ENCODE results near the gene UCK1.

UCK1 gene

GRCh38 chr9:131484560-131485185 lies 46.4 kb downstream of the UCK1 start:
- H3K9me2 ChIP-seq (replicated peaks; ENCODE audit: insufficient read depth, low read length), result no peaks in the 10 kb centered on the region
- no peak overlapping the region for H2AFZ ChIP-seq (ENCODE audit: low read depth, low read length, severe bottlenecking)
- no peaks in the 10 kb centered on the region for H4K20me1 ChIP-seq (ENCODE audit: low read depth, low read length)
- no peak overlapping the region for H3K4me2 ChIP-seq (ENCODE audit: low read depth, low read length, poor library complexity, severe bottlenecking)
- no peaks in the 10 kb centered on the region for H3K9me3 ChIP-seq (ENCODE audit: insufficient read depth, low read length)
- H3F3A ChIP-seq (ENCODE audit: insufficient read depth), result no peaks in the 10 kb centered on the region
- peaks cover 9% of the 10 kb centered on the region; the same call in 1 of the 2 replicates for H3K36me3 ChIP-seq (ENCODE audit: low read length)
- no peak for TF ChIP-seq CTCF (IDR thresholded peaks at IDR 0.05; ENCODE audit: insufficient read depth, low read length, poor library complexity, severe bottlenecking)
- TF ChIP-seq EZH2phosphoT487 (conservative IDR thresholded peaks at IDR 0.05; ENCODE audit: low read length), result no peak
- H3K27ac ChIP-seq (ENCODE audit: low read depth, low read length), result no peak overlapping the region
- H3K79me2 ChIP-seq (ENCODE audit: insufficient read depth, low read length), result no peaks in the 10 kb centered on the region; the same call in 1 of the 2 replicates
- H3K27me3 ChIP-seq (ENCODE audit: low read length), result no peaks in the 10 kb centered on the region
- H3K4me3 ChIP-seq (ENCODE audit: insufficient read depth, low read length, poor library complexity, severe bottlenecking), result no peak overlapping the region
- no peak overlapping the region for H3K9ac ChIP-seq (ENCODE audit: low read length)

- no peak overlapping the region for H3K4me3 ChIP-seq (ENCODE audit: insufficient read depth, low read length, poor library complexity, severe bottlenecking)
- H3K36me3 ChIP-seq (ENCODE audit: low read length), result peaks cover 9% of the 10 kb centered on the region; the same call in 1 of the 2 replicates
- H3K79me2 ChIP-seq (ENCODE audit: insufficient read depth, low read length), result no peaks in the 10 kb centered on the region; the same call in 1 of the 2 replicates
- H3K27ac ChIP-seq (ENCODE audit: low read depth, low read length), result no peak overlapping the region
- H3K9me3 ChIP-seq (ENCODE audit: insufficient read depth, low read length), result no peaks in the 10 kb centered on the region
- no peak for TF ChIP-seq CTCF (IDR thresholded peaks at IDR 0.05; ENCODE audit: insufficient read depth, low read length, poor library complexity, severe bottlenecking)
- H3F3A ChIP-seq (ENCODE audit: insufficient read depth), result no peaks in the 10 kb centered on the region
- H4K20me1 ChIP-seq (ENCODE audit: low read depth, low read length), result no peaks in the 10 kb centered on the region
- H3K9me2 ChIP-seq (replicated peaks; ENCODE audit: insufficient read depth, low read length), result no peaks in the 10 kb centered on the region
- no peaks in the 10 kb centered on the region for H3K27me3 ChIP-seq (ENCODE audit: low read length)
- H2AFZ ChIP-seq (ENCODE audit: low read depth, low read length, severe bottlenecking), result no peak overlapping the region
- H3K9ac ChIP-seq (ENCODE audit: low read length), result no peak overlapping the region
- no peak overlapping the region for H3K4me2 ChIP-seq (ENCODE audit: low read depth, low read length, poor library complexity, severe bottlenecking)
These were observed 47.0 kb downstream of the UCK1 start for GRCh38 chr9:131484051-131484445.

GRCh38 chr9:131483319-131484050 lies 47.6 kb downstream of the UCK1 start:
- TF ChIP-seq CTCF (IDR thresholded peaks at IDR 0.05; ENCODE audit: insufficient read depth, low read length, poor library complexity, severe bottlenecking), result no peak
- TF ChIP-seq EZH2phosphoT487 (conservative IDR thresholded peaks at IDR 0.05; ENCODE audit: low read length), result no peak
- no peaks in the 10 kb centered on the region for H3F3A ChIP-seq (ENCODE audit: insufficient read depth)
- H3K79me2 ChIP-seq (ENCODE audit: insufficient read depth, low read length), result no peaks in the 10 kb centered on the region; the same call in 1 of the 2 replicates
- H3K27ac ChIP-seq (ENCODE audit: low read depth, low read length), result no peak overlapping the region
- no peaks in the 10 kb centered on the region for H3K27me3 ChIP-seq (ENCODE audit: low read length)
- no peak overlapping the region for H3K4me2 ChIP-seq (ENCODE audit: low read depth, low read length, poor library complexity, severe bottlenecking)
- H4K20me1 ChIP-seq (ENCODE audit: low read depth, low read length), result no peaks in the 10 kb centered on the region
- no peaks in the 10 kb centered on the region for H3K9me3 ChIP-seq (ENCODE audit: insufficient read depth, low read length)
- H3K4me3 ChIP-seq (ENCODE audit: insufficient read depth, low read length, poor library complexity, severe bottlenecking), result no peak overlapping the region
- H2AFZ ChIP-seq (ENCODE audit: low read depth, low read length, severe bottlenecking), result no peak overlapping the region
- peaks cover 9% of the 10 kb centered on the region; the same call in 1 of the 2 replicates for H3K36me3 ChIP-seq (ENCODE audit: low read length)
- no peak overlapping the region for H3K9ac ChIP-seq (ENCODE audit: low read length)
- H3K9me2 ChIP-seq (replicated peaks; ENCODE audit: insufficient read depth, low read length), result no peaks in the 10 kb centered on the region
